SH-SY5Y (cell line): ENCODE measurements around the gene MSI2.

Source experiments
- GATA2 ChIP-seq: IDR thresholded peaks from 2 replicates; pipeline ENCODE4 v1.6.1; 2011; ENCODE audit warnings: mild to moderate bottlenecking, low read depth, low read length
- GATA3 ChIP-seq: IDR thresholded peaks from 2 replicates; pipeline ENCODE4 v1.6.1; 2011; ENCODE audit warnings: low read depth, mild to moderate bottlenecking, low read length, moderate library complexity

DNA sequence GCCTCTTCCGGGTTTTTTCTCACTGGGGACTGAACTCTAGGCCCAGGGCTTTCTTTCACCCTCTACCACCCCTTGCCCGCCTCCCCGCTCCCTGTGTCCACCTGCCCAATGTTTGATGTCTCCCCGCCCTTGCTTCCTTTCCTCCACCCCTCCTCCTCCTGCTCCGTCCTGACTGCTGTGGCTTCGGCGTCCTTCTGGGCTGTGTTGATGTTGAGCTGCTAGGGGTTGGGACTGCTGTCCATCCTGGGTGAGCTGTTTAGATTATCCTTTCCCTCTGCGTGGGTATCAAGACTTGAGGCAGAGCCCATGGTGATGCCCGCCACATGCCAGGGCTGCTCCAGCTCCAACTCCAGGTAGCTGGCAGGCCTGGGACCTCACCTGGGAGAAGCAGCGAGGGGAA lies 371.3 kb downstream of the MSI2 start:
- TF ChIP-seq GATA2: no peak
- TF ChIP-seq GATA3: no peak
